Trophoblast cell (in vitro differentiated cells and primary cell): Measurements from ENCODE around the gene BMPER.

Experiments
- DNase-seq, 2 donors: peaks; one replicate each; pipeline ENCODE4 v3.0.0-alpha.2; 2016
- H2AFZ ChIP-seq: 2 replicates; pipeline ENCODE4 v1.6.1; 2013; ENCODE audit warnings: low read length, moderate library complexity, mild to moderate bottlenecking; ENCODE audit not compliant: insufficient read depth, poor library complexity
- H2AK5ac ChIP-seq: 2 replicates; pipeline ENCODE4 v1.6.1; 2013; ENCODE audit warnings: mild to moderate bottlenecking, low read length
- H2BK120ac ChIP-seq: 2 replicates; pipeline ENCODE4 v1.6.1; 2013; ENCODE audit warnings: low read length, mild to moderate bottlenecking, moderate library complexity; ENCODE audit not compliant: insufficient read depth, poor library complexity
- H2BK12ac ChIP-seq: 2 replicates; pipeline ENCODE4 v1.6.1; 2013; ENCODE audit warnings: mild to moderate bottlenecking, low read length, moderate library complexity
- H2BK5ac ChIP-seq: 2 replicates; pipeline ENCODE4 v1.6.1; 2013; ENCODE audit warnings: low read length, low read depth, moderate library complexity, mild to moderate bottlenecking; ENCODE audit not compliant: poor library complexity
- H3K14ac ChIP-seq: 2 replicates; pipeline ENCODE4 v1.6.1; 2013; ENCODE audit warnings: mild to moderate bottlenecking, low read length
- H3K18ac ChIP-seq: 2 replicates; pipeline ENCODE4 v1.6.1; 2013; ENCODE audit warnings: mild to moderate bottlenecking, low read length
- H3K23ac ChIP-seq: 2 replicates; pipeline ENCODE4 v1.6.1; 2013; ENCODE audit warnings: low read length
- H3K27ac ChIP-seq: 2 replicates; pipeline ENCODE4 v1.5.1; 2013; ENCODE audit warnings: low read depth, mild to moderate bottlenecking, inconsistent platforms, low read length, moderate library complexity
- H3K27me3 ChIP-seq: 2 replicates; pipeline ENCODE4 v1.6.1; 2013; ENCODE audit warnings: inconsistent platforms, mild to moderate bottlenecking, low read length, moderate library complexity; ENCODE audit not compliant: insufficient read depth
- H3K36me3 ChIP-seq, 2 experiments: 1 replicate in 1 of 2; 2 replicates in 1 of 2; pipeline ENCODE4 v1.6.1; 2013; ENCODE audit warnings: low read length in 2 of 2, mild to moderate bottlenecking in 2 of 2, moderate library complexity in 1 of 2; ENCODE audit not compliant: insufficient read depth in 2 of 2, control insufficient read depth in 1 of 2
- H3K4ac ChIP-seq: 2 replicates; pipeline ENCODE4 v1.6.1; 2013; ENCODE audit warnings: low read depth, mild to moderate bottlenecking, low read length, moderate library complexity
- H3K4me1 ChIP-seq, 2 experiments: 1 replicate in 1 of 2; 2 replicates in 1 of 2; pipeline ENCODE4 v1.6.1; 2013; ENCODE audit warnings: low read length in 2 of 2, mild to moderate bottlenecking in 2 of 2, moderate library complexity in 1 of 2; ENCODE audit not compliant: insufficient read depth in 2 of 2, control insufficient read depth in 1 of 2
- H3K4me2 ChIP-seq: 2 replicates; pipeline ENCODE4 v1.6.1; 2013; ENCODE audit warnings: inconsistent platforms, mild to moderate bottlenecking, low read length, moderate library complexity
- H3K4me3 ChIP-seq: 2 replicates; pipeline ENCODE4 v1.5.1; 2013; ENCODE audit warnings: mild to moderate bottlenecking, low read depth, low read length, inconsistent platforms
- H3K79me1 ChIP-seq: one replicate; pipeline ENCODE4 v1.6.1; 2013; ENCODE audit warnings: low read length
- H3K79me2 ChIP-seq: 2 replicates; pipeline ENCODE4 v1.6.1; 2013; ENCODE audit warnings: low read length, mild to moderate bottlenecking; ENCODE audit not compliant: control insufficient read depth, insufficient read depth, poor library complexity
- H3K9ac ChIP-seq: 2 replicates; pipeline ENCODE4 v1.6.1; 2013; ENCODE audit warnings: mild to moderate bottlenecking, low read length
- H3K9me3 ChIP-seq: 2 replicates; pipeline ENCODE4 v1.6.1; 2013; ENCODE audit warnings: low read depth, mild to moderate bottlenecking, control low read depth, inconsistent platforms, low read length; ENCODE audit not compliant: insufficient read depth
- H4K12ac ChIP-seq: 2 replicates; pipeline ENCODE4 v1.6.1; 2013; ENCODE audit warnings: low read depth, mild to moderate bottlenecking, low read length, moderate library complexity
- H4K8ac ChIP-seq: 2 replicates; pipeline ENCODE4 v1.6.1; 2013; ENCODE audit warnings: low read depth, mild to moderate bottlenecking, low read length, moderate library complexity
- H4K91ac ChIP-seq: one replicate; pipeline ENCODE4 v1.6.1; 2013; ENCODE audit warnings: low read depth, mild to moderate bottlenecking, low read length, moderate library complexity
- WGBS: extraction: QIAGEN DNeasy Blood & Tissue Kit; methylation state at CpG from one replicate; pipeline ENCODE4 v1.1.7; 2013; ENCODE audit warnings: missing lambda C conversion rate; ENCODE audit not compliant: insufficient read length, insufficient coverage; ENCODE audit errors: extremely low coverage; 5-methylcytosine and 5-hydroxymethylcytosine counted together

BMPER gene

DNA sequence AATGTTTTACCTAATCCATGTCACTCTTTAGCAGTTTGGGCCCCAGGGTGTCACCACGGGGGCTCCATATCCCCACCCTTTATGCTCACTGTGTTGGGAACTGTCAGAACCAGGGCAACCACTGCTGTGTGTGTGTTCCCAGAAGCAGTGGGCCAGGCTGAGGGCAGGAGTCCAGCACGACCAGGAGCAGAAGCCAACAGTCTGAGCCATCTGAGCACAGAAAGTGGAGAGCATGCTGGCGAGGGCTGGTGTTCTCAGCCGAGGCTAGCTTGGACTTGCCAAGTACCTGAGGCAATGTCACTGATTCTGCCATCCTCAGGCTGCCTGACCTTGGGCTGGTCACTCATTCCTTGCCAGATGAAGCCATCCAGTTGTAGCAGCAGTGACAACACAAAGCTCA lies 285.0 kb downstream of the BMPER start:
- no peak overlapping the region for H3K4me3 ChIP-seq
- no peak overlapping the region for H2BK12ac ChIP-seq
- no peak overlapping the region for H3K18ac ChIP-seq
- H3K9me3 ChIP-seq, result peaks cover 4% of the 10 kb centered on the region
- H2AFZ ChIP-seq, result no peak overlapping the region
- H3K4me2 ChIP-seq, result no peak overlapping the region
- H3K23ac ChIP-seq, result no peak overlapping the region
- no peaks in the 10 kb centered on the region for H3K36me3 ChIP-seq
- H3K4me1 ChIP-seq, result peaks cover 0 to 5% of the 10 kb centered on the region in 2 experiments
- no peak overlapping the region for H4K91ac ChIP-seq
- no peak for DNase-seq
- no peak overlapping the region for H2AK5ac ChIP-seq
- no peaks in the 10 kb centered on the region for H3K27me3 ChIP-seq
- H3K79me2 ChIP-seq, result no peaks in the 10 kb centered on the region
- no peaks in the 10 kb centered on the region for H3K79me1 ChIP-seq
- no peak overlapping the region for H3K14ac ChIP-seq
- H3K27ac ChIP-seq, result no peak overlapping the region
- H2BK120ac ChIP-seq, result no peak overlapping the region
- no peak overlapping the region for H3K4ac ChIP-seq
- H3K9ac ChIP-seq, result no peak overlapping the region
- no CpG with 5 or more reads among the region's 4 CpGs for WGBS
- H4K8ac ChIP-seq, result no peak overlapping the region
- H2BK5ac ChIP-seq, result no peak overlapping the region
- no peak overlapping the region for H4K12ac ChIP-seq

GRCh38 chr7:34191162-34191561 lies 285.8 kb downstream of the BMPER start:
- H4K91ac ChIP-seq, result no peak overlapping the region
- H2BK5ac ChIP-seq, result no peak overlapping the region
- H3K14ac ChIP-seq, result no peak overlapping the region
- H3K4me2 ChIP-seq, result no peak overlapping the region
- WGBS, result no CpG with 5 or more reads among the region's 8 CpGs
- H2BK120ac ChIP-seq, result no peak overlapping the region
- no peak overlapping the region for H3K18ac ChIP-seq
- no peak overlapping the region for H2BK12ac ChIP-seq
- H2AFZ ChIP-seq, result no peak overlapping the region
- no peak overlapping the region for H3K27ac ChIP-seq
- peak overlapping the region; percentile 25 for H3K9ac ChIP-seq
- H4K12ac ChIP-seq, result no peak overlapping the region
- peaks cover 4% of the 10 kb centered on the region for H3K9me3 ChIP-seq
- H3K79me1 ChIP-seq, result no peaks in the 10 kb centered on the region
- H3K23ac ChIP-seq, result no peak overlapping the region
- H3K4ac ChIP-seq, result no peak overlapping the region
- H4K8ac ChIP-seq, result no peak overlapping the region
- H3K79me2 ChIP-seq, result no peaks in the 10 kb centered on the region
- H2AK5ac ChIP-seq, result no peak overlapping the region
- no peak for DNase-seq
- H3K27me3 ChIP-seq, result no peaks in the 10 kb centered on the region
- H3K4me3 ChIP-seq, result no peak overlapping the region
- H3K36me3 ChIP-seq, result no peaks in the 10 kb centered on the region
- H3K4me1 ChIP-seq, result peaks cover 0 to 5% of the 10 kb centered on the region in 2 experiments

DNA sequence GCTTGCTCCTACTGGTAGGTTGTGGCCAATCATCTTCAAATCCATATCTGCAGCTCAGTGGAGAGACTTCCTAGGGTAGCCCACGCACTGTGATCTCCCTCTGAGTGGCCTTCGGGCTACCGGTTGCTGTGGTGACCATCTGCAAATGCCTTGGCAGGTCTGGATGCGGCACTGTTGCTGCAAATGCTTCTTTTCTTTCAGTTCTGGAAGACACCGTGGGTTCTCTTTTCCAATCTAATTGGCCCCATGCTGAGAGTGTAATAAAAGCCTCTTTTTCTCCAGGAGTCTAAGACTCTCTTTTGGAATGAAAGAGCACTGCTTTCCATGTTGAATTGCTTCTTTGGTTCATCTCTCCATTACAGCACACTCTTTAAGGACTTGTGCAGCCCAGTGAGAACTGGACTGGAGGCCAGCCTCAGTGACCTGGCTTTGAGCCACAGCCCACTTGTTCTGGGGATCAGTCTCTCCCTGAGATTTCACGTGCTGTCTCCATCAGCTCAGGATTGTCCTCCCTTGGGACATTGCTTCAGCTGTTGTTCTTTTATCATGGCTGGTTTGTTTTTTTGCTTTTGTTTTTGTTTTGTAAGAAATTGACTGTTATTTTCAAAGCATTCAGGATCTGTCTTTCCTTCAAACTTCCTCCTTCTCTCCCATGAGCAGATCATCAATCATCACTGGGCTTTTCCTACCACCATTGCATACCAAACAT lies 286.6 kb downstream of the BMPER start:
- Histone ChIP-seq H3K27me3 (no peaks in the 10 kb centered on the region), H2AFZ (no peak overlapping the region), H3K14ac (no peak overlapping the region), H3K23ac (no peak overlapping the region), H4K91ac (no peak overlapping the region), H3K79me1 (no peaks in the 10 kb centered on the region), H3K4ac (no peak overlapping the region), H2BK120ac (no peak overlapping the region), H3K18ac (no peak overlapping the region), H2BK12ac (no peak overlapping the region), H3K9me3 (peaks cover 4% of the 10 kb centered on the region), H4K12ac (no peak overlapping the region), H2AK5ac (no peak overlapping the region), H3K79me2 (no peaks in the 10 kb centered on the region), H3K27ac (no peak overlapping the region), H3K4me3 (no peak overlapping the region), H2BK5ac (no peak overlapping the region), H4K8ac (no peak overlapping the region), H3K36me3 (no peaks in the 10 kb centered on the region), H3K4me1 (peaks cover 0 to 5% of the 10 kb centered on the region in 2 experiments), H3K4me2 (no peak overlapping the region), H3K9ac (no peak overlapping the region)
- DNase-seq, result no peak
- WGBS, result no CpG with 5 or more reads among the region's 6 CpGs

GRCh38 chr7:34192906-34193305 lies 287.6 kb downstream of the BMPER start:
- Histone ChIP-seq H3K79me1 (no peaks in the 10 kb centered on the region), H3K79me2 (no peaks in the 10 kb centered on the region), H4K12ac (no peak overlapping the region), H3K14ac (no peak overlapping the region), H4K91ac (no peak overlapping the region), H3K18ac (no peak overlapping the region), H2BK5ac (no peak overlapping the region), H2AFZ (no peak overlapping the region), H3K4ac (no peak overlapping the region), H3K36me3 (no peaks in the 10 kb centered on the region), H3K9me3 (peaks cover 4% of the 10 kb centered on the region), H3K27ac (no peak overlapping the region), H3K4me1 (peaks cover 0 to 5% of the 10 kb centered on the region in 2 experiments), H2BK120ac (no peak overlapping the region), H2AK5ac (no peak overlapping the region), H2BK12ac (no peak overlapping the region), H3K4me2 (no peak overlapping the region), H3K4me3 (no peak overlapping the region), H3K9ac (no peak overlapping the region), H3K27me3 (no peaks in the 10 kb centered on the region), H4K8ac (no peak overlapping the region), H3K23ac (no peak overlapping the region)
- no CpG with 5 or more reads among the region's 1 CpG for WGBS
- no peak for DNase-seq
